Thoracic aorta endothelial cell (primary cell): Measurements from ENCODE around the gene POLR1A. TPM values are rescaled to one million over a fixed set of nuclear protein-coding genes. Genes with fewer than 3 reads are reported as not detected.
A peak's percentile ranks its signal among the peaks of the same experiment; 100 is the strongest.

Source experiments
- small RNA-seq: library from RNA; depleted of rRNA; stranded (forward); fragments of <200 nt; gene quantifications from one replicate; pipeline ENCODE3, GENCODE V24; 2012
- total RNA-seq: library from RNA; depleted of rRNA; stranded (reverse); fragments of >200 nt; gene quantifications from 2 replicates; pipeline ENCODE4 v1.2.3, GENCODE V29; 2012

Gene POLR1A
- total RNA-seq: 55.3 and 62.5 TPM in 2 replicates

DNA sequence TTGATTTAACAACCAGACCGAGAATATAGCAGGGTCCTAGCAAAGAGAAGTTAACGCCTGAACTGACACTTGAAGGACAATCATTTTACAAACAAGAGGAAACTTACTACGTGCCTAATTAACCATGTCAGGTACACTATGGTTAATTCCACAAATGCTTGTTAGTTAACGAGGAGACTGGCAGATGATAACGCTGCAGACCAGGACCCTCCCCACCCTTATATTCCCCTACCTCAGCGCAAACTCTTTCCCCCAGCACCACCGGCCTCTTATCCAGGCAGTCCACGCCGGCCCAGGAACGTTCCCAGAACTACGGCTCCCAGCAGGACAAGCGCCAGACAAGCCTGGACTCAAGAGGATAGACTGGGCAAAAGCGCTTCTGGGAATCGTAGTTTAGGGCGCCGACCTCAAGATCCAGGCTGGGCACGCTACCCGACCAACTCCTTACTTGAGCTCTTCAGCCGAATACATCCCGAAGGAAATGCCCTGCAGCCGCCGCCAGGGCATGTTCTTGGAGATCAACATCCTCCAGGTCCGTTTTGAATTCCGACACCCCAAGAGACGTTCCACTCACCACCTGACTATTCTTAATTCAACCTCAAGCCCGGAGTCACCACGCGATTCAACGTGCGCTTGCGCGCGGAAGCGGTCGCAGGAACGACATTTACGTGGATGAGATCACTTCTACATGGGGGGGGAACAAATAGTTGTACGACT is at the start of gene POLR1A:
Gene POLR1A (minus strand): TSS at position 635 of the 717 bp plus-strand sequence. CDS start 110 bp downstream, at position 525.

DNA sequence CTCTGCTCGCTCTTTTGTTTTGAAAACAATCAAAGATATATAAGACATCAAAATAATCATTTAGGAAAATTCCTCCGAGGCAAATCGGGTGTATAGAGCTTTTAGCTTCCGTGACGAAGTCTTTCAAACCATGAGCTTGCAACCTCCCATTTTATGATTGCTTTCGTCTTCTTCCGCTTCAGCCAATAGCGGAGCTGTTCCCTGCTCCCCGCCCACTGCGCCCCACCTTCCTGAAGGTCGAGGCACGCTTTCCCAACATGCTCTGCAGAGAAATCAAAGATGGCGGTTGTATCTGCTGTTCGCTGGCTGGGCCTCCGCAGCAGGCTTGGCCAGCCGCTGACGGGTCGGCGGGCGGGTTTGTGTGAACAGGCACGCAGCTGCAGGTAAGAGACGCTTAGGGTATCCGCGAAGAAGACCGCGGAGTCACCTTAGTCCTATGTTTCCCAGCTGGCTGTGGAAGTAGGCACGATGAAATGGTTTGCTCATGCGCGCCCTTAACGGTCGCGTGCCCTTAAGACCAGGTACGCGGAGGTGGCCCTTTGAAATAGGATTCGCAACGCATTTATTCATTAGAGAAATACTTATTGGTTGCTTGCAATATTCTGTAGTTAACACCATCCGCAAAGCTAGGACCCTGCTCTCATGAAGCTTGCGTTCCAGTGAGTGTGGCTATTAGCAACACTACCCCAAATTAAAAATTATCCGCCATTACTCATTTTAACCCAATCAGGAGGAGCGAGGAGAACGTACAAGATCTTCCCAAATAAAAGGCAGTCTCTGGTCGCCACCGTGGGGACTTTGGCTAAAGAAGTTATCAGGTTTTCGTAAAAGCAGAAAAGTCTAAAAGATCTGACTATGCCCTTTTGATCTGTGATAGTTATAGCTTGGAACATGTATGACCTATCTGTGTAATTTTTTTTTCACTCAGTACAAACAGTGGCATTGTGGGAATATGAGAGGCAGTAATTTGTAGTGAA is 571 bp upstream of the POLR1A start, which contains the start of gene PTCD3:
Gene PTCD3 (plus strand): TSS at position 267 of the 977 bp plus-strand sequence. CDS start 13 bp downstream, at position 280.

Small RNA genes within 50 kb of the gene (small RNA-seq; reads per million reads assigned to genes)
- gene SNORD94: 75.9 reads per million, percentile 98 among the genes with 10 or more reads in this experiment

Other genes with a start within 250 kb of the POLR1A start
- gene ST3GAL5, start 216.9 kb downstream of the POLR1A start, total RNA-seq: 17.7 and 18.6 TPM in 2 replicates
- gene PTCD3, start 349 bp upstream of the POLR1A start, total RNA-seq: 97.6 and 121 TPM in 2 replicates
- gene IMMT, start 89.6 kb upstream of the POLR1A start, total RNA-seq: 111 and 120 TPM in 2 replicates
- 68.6 and 86.6 TPM in 2 replicates for gene MRPL35, start 93.6 kb upstream of the POLR1A start, total RNA-seq
- gene REEP1, start 231.7 kb upstream of the POLR1A start, total RNA-seq: 0.29 and 0.80 TPM in 2 replicates